Heart left ventricle (tissue), 13 donors: ENCODE data around the gene SSBP2.

ENCODE experiments used
- CTCF ChIP-seq, 12 donors: fragments of 200-600 bp; sonication (generic) in 4 of 12; IDR thresholded peaks; one replicate each; pipeline versions ENCODE4 v1.5.0 to v1.8.0; 2018 to 2022; ENCODE audit warnings: antibody characterized with exemption in 12 of 12, mild to moderate bottlenecking in 5 of 12
- POLR2A ChIP-seq, 2 donors: fragments of 450-650 bp; IDR thresholded peaks; one replicate each; pipeline ENCODE4 v1.6.1; 2017; ENCODE audit warnings: antibody characterized with exemption in 2 of 2, mild to moderate bottlenecking in 2 of 2, moderate library complexity in 2 of 2
- donor health status: ischemic (EF 13 %, LVEDD 7.1; RV severe dilation, severe dysfunction).
- donor health status: DM: no; HTN: yes; CAD: no.
- donor health status: DM: no; HTN: no; CAD: no.
- donor health status: ischemic (EF 25% LVEDD 6.9; RV normal size, moderate dysfunction).
- donor health status: ischemic (EF 25% LVEDD 5.7; RV mildly dilated, moderate dysfunction).
- donor health status: ischemic (EF 35%, LVEDD 5.7; RV mildly dilated, moderate dysfunction).
- donor health status: nonischemic (EF 11% LVEDD 7.7; RV severe dilation, severe dysfunction).
- donor health status: DM: yes; HTN: yes; CAD: no.
- donor health status: PGD.
- donor health status: ischemic (EF 29% LVEDD 5.4; RV normal size, mild dysfunction).
- donor health status: nonischemic (EF 23%, LVEDD 6.1; RV moderate dilation, normal function).

- no peak for TF ChIP-seq CTCF (IDR thresholded peaks at IDR 0.05)
- no peak for TF ChIP-seq POLR2A (IDR thresholded peaks at IDR 0.05)
These were observed 65.4 kb downstream of the SSBP2 start for GRCh38 chr5:81685471-81685870.
